MM.1S (cell line): ENCODE results near the gene PTPRG.

Experiments
- DNase-seq: peaks from one replicate; pipeline ENCODE4 v3.0.0-alpha.2; 2015
- H2AFZ ChIP-seq: fragments of 300-600 bp; sonication (generic); 2 replicates; pipeline ENCODE4 v1.6.0; 2016; ENCODE audit warnings: antibody characterized with exemption, low read length
- H3F3A ChIP-seq: fragments of 300-600 bp; sonication (generic); 2 replicates; pipeline ENCODE4 v1.6.1; 2016; ENCODE audit warnings: mild to moderate bottlenecking, antibody characterized with exemption, low read length, moderate library complexity, mixed read lengths; ENCODE audit not compliant: insufficient read depth
- H3K27ac ChIP-seq: fragments of 300-600 bp; sonication (generic); 2 replicates; pipeline ENCODE4 v1.5.1; 2016; ENCODE audit warnings: mild to moderate bottlenecking, low read length
- H3K27me3 ChIP-seq: fragments of 300-600 bp; sonication (generic); replicated peaks from 2 replicates; pipeline ENCODE4 v1.6.0; 2016; ENCODE audit warnings: low read length; ENCODE audit not compliant: insufficient read depth
- H3K36me3 ChIP-seq: fragments of 300-600 bp; sonication (generic); replicated peaks from 2 replicates; pipeline ENCODE4 v1.6.1; 2016; ENCODE audit warnings: mild to moderate bottlenecking, low read length, mixed read lengths; ENCODE audit not compliant: insufficient read depth
- H3K4me1 ChIP-seq: fragments of 300-600 bp; sonication (generic); 2 replicates; pipeline ENCODE4 v1.6.1; 2016; ENCODE audit warnings: low read length, mixed read lengths
- H3K4me2 ChIP-seq: fragments of 300-600 bp; sonication (generic); 2 replicates; pipeline ENCODE4 v1.6.0; 2016; ENCODE audit warnings: low read depth, low read length
- H3K4me3 ChIP-seq: fragments of 300-600 bp; sonication (generic); 2 replicates; pipeline ENCODE4 v1.5.1; 2016; ENCODE audit warnings: low read length, mixed read lengths
- H3K79me2 ChIP-seq: fragments of 300-600 bp; sonication (generic); 2 replicates; pipeline ENCODE4 v1.6.1; 2016; ENCODE audit warnings: mixed run types, low read length, mixed read lengths
- H3K9ac ChIP-seq: fragments of 300-600 bp; sonication (generic); 2 replicates; pipeline ENCODE4 v1.6.1; 2016; ENCODE audit warnings: low read length, mixed read lengths
- H3K9me2 ChIP-seq: fragments of 300-600 bp; sonication (generic); replicated peaks from 2 replicates; pipeline ENCODE4 v1.6.1; 2016; ENCODE audit warnings: mild to moderate bottlenecking, low read length, mixed read lengths; ENCODE audit not compliant: insufficient read depth
- H3K9me3 ChIP-seq: fragments of 300-600 bp; sonication (generic); replicated peaks from 2 replicates; pipeline ENCODE4 v1.6.1; 2016; ENCODE audit warnings: mild to moderate bottlenecking, low read length, mixed read lengths; ENCODE audit not compliant: insufficient read depth
- H4K20me1 ChIP-seq: fragments of 300-600 bp; sonication (generic); 2 replicates; pipeline ENCODE4 v1.6.1; 2016; ENCODE audit warnings: mild to moderate bottlenecking, low read length, moderate library complexity, mixed read lengths; ENCODE audit not compliant: insufficient read depth
- CTCF ChIP-seq: fragments of 300-600 bp; sonication (generic); IDR thresholded peaks from 2 replicates; pipeline ENCODE4 v1.5.1; 2016; ENCODE audit warnings: antibody characterized with exemption, low read length, mixed read lengths
- EZH2 ChIP-seq: fragments of 300-600 bp; sonication (generic); optimal IDR thresholded peaks from 2 replicates; pipeline ENCODE3; 2017; ENCODE audit warnings: low read depth, mild to moderate bottlenecking, antibody characterized with exemption, low read length, mixed read lengths
- EZH2phosphoT487 ChIP-seq: fragments of 300-600 bp; sonication (generic); IDR thresholded peaks from 2 replicates; pipeline ENCODE4 v1.6.1; 2018; ENCODE audit warnings: antibody characterized with exemption, low read length

The PTPRG gene

GRCh38 chr3:62154457-62155148 is 593.2 kb downstream of the PTPRG start:
- no peaks in the 10 kb centered on the region for H3K9me3 ChIP-seq
- H3K79me2 ChIP-seq = no peaks in the 10 kb centered on the region
- no peaks in the 10 kb centered on the region for H4K20me1 ChIP-seq
- no peak overlapping the region for H3K4me2 ChIP-seq
- no peak overlapping the region for H2AFZ ChIP-seq
- DNase-seq = no peak
- H3K9ac ChIP-seq = no peak overlapping the region
- no peaks in the 10 kb centered on the region for H3F3A ChIP-seq
- no peaks in the 10 kb centered on the region for H3K36me3 ChIP-seq
- no peaks in the 10 kb centered on the region for H3K27me3 ChIP-seq
- H3K27ac ChIP-seq = no peak overlapping the region
- H3K4me3 ChIP-seq = no peak overlapping the region
- TF ChIP-seq EZH2 = no peak
- no peak for TF ChIP-seq CTCF
- no peak for TF ChIP-seq EZH2phosphoT487
- no peaks in the 10 kb centered on the region for H3K9me2 ChIP-seq
- no peaks in the 10 kb centered on the region for H3K4me1 ChIP-seq

- Histone ChIP-seq H3K4me1 (no peaks in the 10 kb centered on the region), H3K27me3 (no peaks in the 10 kb centered on the region), H3F3A (no peaks in the 10 kb centered on the region), H4K20me1 (no peaks in the 10 kb centered on the region), H3K4me3 (no peak overlapping the region), H3K36me3 (no peaks in the 10 kb centered on the region), H3K4me2 (no peak overlapping the region), H3K9me2 (no peaks in the 10 kb centered on the region), H3K9me3 (no peaks in the 10 kb centered on the region), H3K9ac (no peak overlapping the region), H2AFZ (no peak overlapping the region), H3K79me2 (no peaks in the 10 kb centered on the region), H3K27ac (no peak overlapping the region)
- no peak for TF ChIP-seq EZH2
- no peak for TF ChIP-seq CTCF
- TF ChIP-seq EZH2phosphoT487 = no peak
- DNase-seq = no peak
Observed at GRCh38 chr3:62159056-62159708, 597.8 kb downstream of the PTPRG start.

- H3K4me3 ChIP-seq = no peak overlapping the region
- no peaks in the 10 kb centered on the region for H3K9me3 ChIP-seq
- H3K27me3 ChIP-seq = no peaks in the 10 kb centered on the region
- no peak for DNase-seq
- H3K9me2 ChIP-seq = no peaks in the 10 kb centered on the region
- no peak overlapping the region for H2AFZ ChIP-seq
- no peaks in the 10 kb centered on the region for H3K79me2 ChIP-seq
- H4K20me1 ChIP-seq = no peaks in the 10 kb centered on the region
- H3K9ac ChIP-seq = no peak overlapping the region
- TF ChIP-seq CTCF = no peak
- no peak for TF ChIP-seq EZH2phosphoT487
- TF ChIP-seq EZH2 = no peak
- H3K4me1 ChIP-seq = no peaks in the 10 kb centered on the region
- H3K36me3 ChIP-seq = no peaks in the 10 kb centered on the region
- no peaks in the 10 kb centered on the region for H3F3A ChIP-seq
- no peak overlapping the region for H3K4me2 ChIP-seq
- no peak overlapping the region for H3K27ac ChIP-seq
Observed at GRCh38 chr3:62159709-62160092, 598.3 kb downstream of the PTPRG start.
